ENCODE data around the gene PCBP3. TPM values are rescaled to one million over a fixed set of nuclear protein-coding genes. Genes with fewer than 3 reads are reported as not detected.
"Not testable (repeated sequence)": the region's sequence is repeated elsewhere in the genome, so short reads cannot be mapped to it uniquely, and the experiment has no call there.

Gene PCBP3
- total RNA-seq, 1 donor from 2014 or later = 5.0 TPM

DNA sequence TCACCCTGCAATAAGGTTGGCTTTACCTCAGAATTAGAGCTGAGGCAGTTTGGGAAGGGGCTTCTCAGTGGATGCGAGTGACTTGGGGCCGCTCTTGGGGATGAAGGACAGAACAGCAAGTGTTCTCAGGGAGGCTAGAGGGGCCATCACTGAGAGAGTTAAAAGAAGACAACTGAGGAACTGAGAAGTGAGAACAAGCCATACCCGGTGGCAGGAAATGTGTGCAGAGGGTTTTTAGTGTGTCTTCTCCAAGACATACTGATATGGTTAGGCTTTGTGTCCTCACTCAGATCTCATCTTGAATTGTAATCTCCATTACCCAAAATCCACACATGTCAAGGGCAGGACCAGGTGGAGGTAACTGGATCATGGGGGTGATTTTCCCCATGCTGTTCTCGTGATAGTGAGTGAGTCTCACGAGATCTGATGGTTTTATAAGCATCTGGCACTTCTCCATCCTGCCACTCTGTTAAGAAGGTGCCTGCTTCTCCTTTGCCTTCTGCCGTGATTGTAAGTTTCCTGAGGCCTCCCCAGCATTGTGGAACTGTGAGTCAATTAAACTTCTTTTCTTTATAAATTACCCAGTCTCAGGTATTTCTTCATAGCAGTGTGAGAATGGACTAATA is 75.8 kb downstream of the PCBP3 start:
- H3K4me3 Mint-ChIP-seq = no peak overlapping the region
- DNase-seq (ENCODE audit: low spot score in 2 of 2, unreplicated experiment in 2 of 2) = no peak
- TF ChIP-seq, protein P1, sequence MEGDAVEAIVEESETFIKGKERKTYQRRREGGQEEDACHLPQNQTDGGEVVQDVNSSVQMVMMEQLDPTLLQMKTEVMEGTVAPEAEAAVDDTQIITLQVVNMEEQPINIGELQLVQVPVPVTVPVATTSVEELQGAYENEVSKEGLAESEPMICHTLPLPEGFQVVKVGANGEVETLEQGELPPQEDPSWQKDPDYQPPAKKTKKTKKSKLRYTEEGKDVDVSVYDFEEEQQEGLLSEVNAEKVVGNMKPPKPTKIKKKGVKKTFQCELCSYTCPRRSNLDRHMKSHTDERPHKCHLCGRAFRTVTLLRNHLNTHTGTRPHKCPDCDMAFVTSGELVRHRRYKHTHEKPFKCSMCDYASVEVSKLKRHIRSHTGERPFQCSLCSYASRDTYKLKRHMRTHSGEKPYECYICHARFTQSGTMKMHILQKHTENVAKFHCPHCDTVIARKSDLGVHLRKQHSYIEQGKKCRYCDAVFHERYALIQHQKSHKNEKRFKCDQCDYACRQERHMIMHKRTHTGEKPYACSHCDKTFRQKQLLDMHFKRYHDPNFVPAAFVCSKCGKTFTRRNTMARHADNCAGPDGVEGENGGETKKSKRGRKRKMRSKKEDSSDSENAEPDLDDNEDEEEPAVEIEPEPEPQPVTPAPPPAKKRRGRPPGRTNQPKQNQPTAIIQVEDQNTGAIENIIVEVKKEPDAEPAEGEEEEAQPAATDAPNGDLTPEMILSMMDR (IDR thresholded peaks at IDR 0.05; ENCODE audit: unreplicated experiment) = no peak
- H3K27me3 Mint-ChIP-seq (ENCODE audit: low read depth) = peaks cover 41% of the 10 kb centered on the region
- no peak overlapping the region for H3K27ac Mint-ChIP-seq
- H3K4me1 Mint-ChIP-seq = peaks cover 5% of the 10 kb centered on the region
- peaks cover 21% of the 10 kb centered on the region for H3K9me3 Mint-ChIP-seq
- no peaks in the 10 kb centered on the region for H3K36me3 Mint-ChIP-seq

DNA sequence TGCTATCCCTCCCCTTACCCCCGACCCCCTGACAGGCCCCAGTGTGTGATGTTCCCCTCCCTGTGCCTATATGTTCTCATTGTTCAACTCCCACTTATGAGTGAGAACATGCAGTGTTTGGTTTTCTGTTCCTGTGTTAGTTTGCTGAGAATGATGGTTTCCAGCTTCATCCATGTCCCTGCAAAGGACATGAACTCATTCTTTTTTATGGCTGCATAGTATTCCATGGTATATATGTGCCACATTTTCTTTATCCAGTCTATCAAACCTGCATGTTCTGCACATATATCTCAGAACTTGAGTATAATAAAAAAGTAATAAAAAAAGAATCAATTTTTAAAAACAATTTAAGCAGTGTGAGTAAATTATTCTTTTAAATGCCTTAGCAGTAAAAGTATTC is 76.7 kb downstream of the PCBP3 start:
- H3K27me3 Mint-ChIP-seq (ENCODE audit: low read depth) = peaks cover 39% of the 10 kb centered on the region
- H3K36me3 Mint-ChIP-seq; H3K4me3 Mint-ChIP-seq; H3K27ac Mint-ChIP-seq; DNase-seq (ENCODE audit: low spot score in 2 of 2, unreplicated experiment in 2 of 2); H3K4me1 Mint-ChIP-seq: not testable (repeated sequence)
- H3K9me3 Mint-ChIP-seq = peaks cover 15% of the 10 kb centered on the region

DNA sequence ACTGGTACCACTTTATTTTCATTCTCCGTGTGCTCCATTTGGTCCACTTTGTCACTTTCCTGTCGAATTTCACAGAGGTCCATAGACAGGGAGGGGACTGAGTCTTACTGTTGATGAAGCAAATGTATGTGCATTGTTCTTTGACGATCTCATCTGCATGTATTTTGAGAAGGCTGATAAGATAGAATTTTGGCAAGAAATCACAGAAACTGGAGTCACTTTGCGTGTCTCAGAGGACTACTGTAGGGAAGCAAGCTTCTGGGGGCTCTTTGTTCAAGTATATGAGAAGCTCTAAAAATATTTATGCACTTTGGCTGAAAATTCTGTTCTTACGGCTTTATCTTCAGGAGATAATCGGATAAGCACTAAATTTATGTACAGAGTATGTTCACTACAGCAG is 78.1 kb downstream of the PCBP3 start:
- Mint-ChIP-seq H3K9me3 (peaks cover 4% of the 10 kb centered on the region), H3K27me3 (ENCODE audit: low read depth) (peaks cover 29% of the 10 kb centered on the region), H3K27ac (no peak overlapping the region), H3K4me3 (no peak overlapping the region), H3K4me1 (peaks cover 5% of the 10 kb centered on the region), H3K36me3 (no peaks in the 10 kb centered on the region)
- no peak for DNase-seq (ENCODE audit: low spot score in 2 of 2, unreplicated experiment in 2 of 2)
- TF ChIP-seq, protein P1 (IDR thresholded peaks at IDR 0.05; ENCODE audit: unreplicated experiment) = no peak

DNA sequence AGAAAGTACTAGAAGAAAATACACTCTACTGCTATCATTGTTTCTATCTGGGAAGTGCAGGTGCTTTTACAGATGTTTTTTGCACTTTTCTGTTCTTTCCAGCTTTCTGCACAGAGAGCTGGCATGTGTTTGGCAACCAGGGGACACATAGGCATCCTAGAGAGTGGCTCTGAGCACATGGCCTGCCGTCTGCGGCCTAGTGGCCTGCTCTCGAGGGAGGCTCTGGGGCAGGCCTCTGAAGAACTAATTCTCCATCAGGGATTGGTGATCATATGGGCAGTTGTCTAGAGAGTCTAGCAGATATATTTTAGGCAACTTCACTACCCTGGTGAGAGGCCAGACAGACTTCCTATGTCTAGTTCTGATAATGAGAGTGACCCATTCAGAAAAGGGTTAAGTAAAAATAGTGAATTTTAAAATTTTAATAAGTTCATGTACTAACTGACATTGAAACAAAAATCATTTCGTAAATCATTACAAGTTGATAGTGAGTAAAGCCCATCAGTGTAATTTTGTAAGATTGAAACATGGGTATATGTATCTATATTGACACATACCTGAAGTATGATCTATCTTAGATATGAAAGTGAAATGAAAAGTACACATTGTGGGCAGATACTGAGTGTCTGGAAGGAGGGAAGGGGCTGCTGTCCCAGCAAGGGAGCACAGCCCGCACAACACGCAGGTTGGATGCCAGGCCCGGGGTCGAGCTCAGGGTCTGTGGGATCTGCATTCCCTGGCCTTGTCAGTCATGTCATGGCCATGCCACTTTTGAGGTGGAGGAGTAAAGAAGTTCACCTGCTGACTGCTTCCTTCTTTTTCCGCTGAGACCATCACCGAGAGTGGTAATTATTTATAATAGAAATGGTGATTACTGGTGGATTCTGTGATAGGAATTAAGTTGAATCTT is 79.8 kb downstream of the PCBP3 start:
- H3K36me3 Mint-ChIP-seq = no peaks in the 10 kb centered on the region
- DNase-seq (ENCODE audit: low spot score in 2 of 2, unreplicated experiment in 2 of 2) = no peak
- no peak overlapping the region for H3K27ac Mint-ChIP-seq
- H3K9me3 Mint-ChIP-seq = no peaks in the 10 kb centered on the region
- H3K4me1 Mint-ChIP-seq = peaks cover 5% of the 10 kb centered on the region
- H3K27me3 Mint-ChIP-seq (ENCODE audit: low read depth) = peaks cover 16% of the 10 kb centered on the region
- TF ChIP-seq, protein P1 (IDR thresholded peaks at IDR 0.05; ENCODE audit: unreplicated experiment) = no peak
- H3K4me3 Mint-ChIP-seq = no peak overlapping the region

DNA sequence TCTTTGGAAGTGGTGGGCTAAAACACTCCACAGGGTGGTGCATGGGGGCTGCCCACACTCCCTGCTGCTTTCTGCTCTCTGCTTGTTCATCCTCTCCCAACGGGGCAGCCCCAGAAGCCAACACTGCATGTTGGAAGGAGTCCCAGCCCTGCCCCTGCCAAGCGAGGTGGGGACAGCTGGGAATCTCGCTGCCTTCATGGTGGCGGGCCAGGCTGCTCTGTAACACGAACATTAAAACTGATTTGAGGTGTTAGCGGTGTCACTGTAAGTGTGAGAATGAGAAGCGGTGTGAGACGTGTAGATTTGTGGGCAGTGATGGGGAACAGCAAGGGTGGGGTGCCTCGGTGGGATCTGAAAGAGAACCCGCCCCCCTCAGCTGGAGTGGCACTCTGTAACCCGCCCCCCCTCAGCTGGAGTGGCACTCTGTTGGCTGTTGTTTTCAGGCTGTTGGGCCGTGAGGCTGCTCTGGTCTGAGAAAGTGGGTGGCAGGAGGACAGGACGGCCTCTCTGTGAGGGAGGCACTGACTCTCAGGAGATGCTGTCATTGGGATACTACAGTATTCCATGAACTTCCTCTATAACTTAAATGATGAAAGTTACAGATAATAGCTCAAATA is 80.9 kb downstream of the PCBP3 start:
- peaks cover 5% of the 10 kb centered on the region for H3K4me1 Mint-ChIP-seq
- TF ChIP-seq, protein P1 (IDR thresholded peaks at IDR 0.05; ENCODE audit: unreplicated experiment) = no peak
- no peaks in the 10 kb centered on the region for H3K36me3 Mint-ChIP-seq
- H3K27ac Mint-ChIP-seq = no peak overlapping the region
- no peaks in the 10 kb centered on the region for H3K9me3 Mint-ChIP-seq
- no peak for DNase-seq (ENCODE audit: low spot score in 2 of 2, unreplicated experiment in 2 of 2)
- H3K4me3 Mint-ChIP-seq = no peak overlapping the region
- peaks cover 5% of the 10 kb centered on the region for H3K27me3 Mint-ChIP-seq (ENCODE audit: low read depth)

All from mesothelial cell of epicardium (in vitro differentiated cells).